C4-2B (cell line): ENCODE data around the gene EZH2.

Source experiments
- ZFX ChIP-seq: fragments of 450-650 bp; IDR thresholded peaks from 2 replicates; pipeline ENCODE4 v1.6.1; 2017
- TF ChIP-seq, protein P1 (sequence below): fragments of 450-650 bp; conservative IDR thresholded peaks from 2 replicates; pipeline ENCODE4 v1.5.1; 2017; ENCODE audit warnings: mild to moderate bottlenecking

- TF ChIP-seq, protein P1, sequence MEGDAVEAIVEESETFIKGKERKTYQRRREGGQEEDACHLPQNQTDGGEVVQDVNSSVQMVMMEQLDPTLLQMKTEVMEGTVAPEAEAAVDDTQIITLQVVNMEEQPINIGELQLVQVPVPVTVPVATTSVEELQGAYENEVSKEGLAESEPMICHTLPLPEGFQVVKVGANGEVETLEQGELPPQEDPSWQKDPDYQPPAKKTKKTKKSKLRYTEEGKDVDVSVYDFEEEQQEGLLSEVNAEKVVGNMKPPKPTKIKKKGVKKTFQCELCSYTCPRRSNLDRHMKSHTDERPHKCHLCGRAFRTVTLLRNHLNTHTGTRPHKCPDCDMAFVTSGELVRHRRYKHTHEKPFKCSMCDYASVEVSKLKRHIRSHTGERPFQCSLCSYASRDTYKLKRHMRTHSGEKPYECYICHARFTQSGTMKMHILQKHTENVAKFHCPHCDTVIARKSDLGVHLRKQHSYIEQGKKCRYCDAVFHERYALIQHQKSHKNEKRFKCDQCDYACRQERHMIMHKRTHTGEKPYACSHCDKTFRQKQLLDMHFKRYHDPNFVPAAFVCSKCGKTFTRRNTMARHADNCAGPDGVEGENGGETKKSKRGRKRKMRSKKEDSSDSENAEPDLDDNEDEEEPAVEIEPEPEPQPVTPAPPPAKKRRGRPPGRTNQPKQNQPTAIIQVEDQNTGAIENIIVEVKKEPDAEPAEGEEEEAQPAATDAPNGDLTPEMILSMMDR = no peak
- no peak for TF ChIP-seq ZFX
Measured at GRCh38 chr7:148916186-148916585, 32.1 kb upstream of the EZH2 start.
